IMR-90 (cell line): ENCODE measurements around the gene TESK2. TPM values are rescaled to one million over a fixed set of nuclear protein-coding genes. Genes with fewer than 3 reads are reported as not detected.

Experiments used
- ATAC-seq: fragments of 200-7000 bp; cut with Tn5 transposase; 2 replicates; pipeline ENCODE4 v1.9.1; 2020; ENCODE audit warnings: low read depth, mild to moderate bottlenecking, moderate library complexity
- BruUV-seq: library from RNA; stranded (reverse); fragments of 400-500 nt; replicated peaks from 2 replicates; lab custom pipeline; 2021; lab: Mats Ljungman, UMichigan
- CTCF ChIA-PET: fragments of 300-600 bp; formaldehyde crosslinking; extraction: SDS; loops from one replicate; lab custom pipeline; 2021; ENCODE audit warnings: antibody characterized with exemption; lab: Yijun Ruan, JAX
- POLR2A ChIA-PET: fragments of 300-600 bp; sonication (Branson Sonifier 250); formaldehyde crosslinking; loops from one replicate; lab custom pipeline; 2022; ENCODE audit warnings: antibody characterized with exemption; ENCODE audit not compliant: unreplicated experiment; lab: Charles Lee
- DNase-seq: peaks from one replicate; pipeline ENCODE4 v3.0.0; 2013
- H2AFZ ChIP-seq: replicated peaks from 2 replicates; pipeline ENCODE3; 2013; ENCODE audit warnings: low read length, mild to moderate bottlenecking; ENCODE audit not compliant: poor library complexity
- H2AK5ac ChIP-seq: 2 replicates; pipeline ENCODE4 v1.6.1; 2013; ENCODE audit warnings: low read depth, low read length, inconsistent platforms
- H2AK9ac ChIP-seq: replicated peaks from 2 replicates; pipeline ENCODE3; 2013; ENCODE audit warnings: mild to moderate bottlenecking, low read depth, low read length, moderate library complexity; ENCODE audit not compliant: poor library complexity
- H2BK120ac ChIP-seq: 2 replicates; pipeline ENCODE4 v1.6.1; 2013; ENCODE audit warnings: low read depth, low read length, inconsistent platforms
- H2BK15ac ChIP-seq: 3 replicates; pipeline ENCODE4 v1.6.1; 2013; ENCODE audit warnings: low read depth, low read length, inconsistent platforms
- H2BK20ac ChIP-seq: 2 replicates; pipeline ENCODE4 v1.6.1; 2013; ENCODE audit warnings: low read depth, mild to moderate bottlenecking, inconsistent platforms, low read length, moderate library complexity
- H2BK5ac ChIP-seq: 2 replicates; pipeline ENCODE4 v1.6.1; 2013; ENCODE audit warnings: mild to moderate bottlenecking, low read depth, low read length, inconsistent platforms; ENCODE audit not compliant: poor library complexity, severe bottlenecking
- H3K14ac ChIP-seq: replicated peaks from 2 replicates; pipeline ENCODE4 v1.6.1; 2013; ENCODE audit warnings: low read depth, low read length, inconsistent platforms
- H3K18ac ChIP-seq: 2 replicates; pipeline ENCODE4 v1.6.1; 2013; ENCODE audit warnings: low read depth, low read length, control low read depth
- H3K23ac ChIP-seq: 2 replicates; pipeline ENCODE4 v1.6.1; 2013; ENCODE audit warnings: low read depth, low read length, inconsistent platforms
- H3K27ac ChIP-seq: 2 replicates; pipeline ENCODE4 v1.5.1; 2013; ENCODE audit warnings: mild to moderate bottlenecking, control low read depth, low read length; ENCODE audit not compliant: insufficient read depth
- H3K27me3 ChIP-seq: 2 replicates; pipeline ENCODE4 v1.6.1; 2013; ENCODE audit warnings: low read length; ENCODE audit not compliant: control insufficient read depth, insufficient read depth
- H3K36me3 ChIP-seq: 2 replicates; pipeline ENCODE4 v1.6.1; 2013; ENCODE audit warnings: low read length, mixed read lengths; ENCODE audit not compliant: control insufficient read depth, insufficient read depth
- H3K4ac ChIP-seq: 2 replicates; pipeline ENCODE4 v1.6.1; 2013; ENCODE audit warnings: low read depth, low read length, inconsistent platforms
- H3K4me1 ChIP-seq: 2 replicates; pipeline ENCODE4 v1.6.1; 2013; ENCODE audit warnings: low read length, mixed read lengths; ENCODE audit not compliant: control insufficient read depth, insufficient read depth
- H3K4me2 ChIP-seq: 2 replicates; pipeline ENCODE4 v1.6.1; 2013; ENCODE audit warnings: low read depth, mild to moderate bottlenecking, control low read depth, low read length, moderate library complexity
- H3K4me3 ChIP-seq: 2 replicates; pipeline ENCODE4 v1.5.1; 2013; ENCODE audit warnings: low read depth, mild to moderate bottlenecking, control low read depth, low read length, moderate library complexity; ENCODE audit not compliant: insufficient read depth
- H3K56ac ChIP-seq: 2 replicates; pipeline ENCODE4 v1.6.1; 2013; ENCODE audit warnings: low read length, inconsistent platforms; ENCODE audit not compliant: insufficient read depth; ENCODE audit errors: extremely low read depth
- H3K79me1 ChIP-seq, 2 experiments: 2 replicates each; pipeline ENCODE4 v1.6.1; 2013; ENCODE audit warnings: low read length in 2 of 2, inconsistent platforms in 1 of 2, low read depth in 1 of 2
- H3K9ac ChIP-seq: 2 replicates; pipeline ENCODE4 v1.6.1; 2013; ENCODE audit warnings: low read depth, low read length, control low read depth
- H3K9me1 ChIP-seq: 2 replicates; pipeline ENCODE4 v1.6.1; 2013; ENCODE audit warnings: low read length, inconsistent platforms; ENCODE audit not compliant: insufficient read depth
- H3K9me3 ChIP-seq: 2 replicates; pipeline ENCODE4 v1.6.1; 2013; ENCODE audit warnings: low read length; ENCODE audit not compliant: control insufficient read depth, insufficient read depth
- H4K20me1 ChIP-seq: 2 replicates; pipeline ENCODE4 v1.6.1; 2013; ENCODE audit warnings: low read length, inconsistent platforms; ENCODE audit not compliant: insufficient read depth
- H4K5ac ChIP-seq: 2 replicates; pipeline ENCODE4 v1.6.1; 2013; ENCODE audit warnings: mild to moderate bottlenecking, low read depth, low read length, control low read depth
- H4K8ac ChIP-seq, 2 experiments: 2 replicates each; pipeline ENCODE4 v1.6.1; 2013; ENCODE audit warnings: low read depth in 2 of 2, low read length in 2 of 2, control low read depth in 1 of 2, inconsistent platforms in 1 of 2
- H4K91ac ChIP-seq: 2 replicates; pipeline ENCODE4 v1.6.1; 2013; ENCODE audit warnings: low read depth, low read length, inconsistent platforms; ENCODE audit not compliant: insufficient read depth
- BHLHE40 ChIP-seq: fragments of 150-350 bp; IDR thresholded peaks from 2 replicates; pipeline ENCODE4 v1.6.1; 2016; ENCODE audit warnings: mild to moderate bottlenecking, low read depth, low read length
- ELK1 ChIP-seq: fragments of 150-350 bp; IDR thresholded peaks from 2 replicates; pipeline ENCODE4 v1.6.1; 2016; ENCODE audit warnings: low read depth, mild to moderate bottlenecking, low read length, moderate library complexity, borderline replicate concordance
- MAZ ChIP-seq: IDR thresholded peaks from 2 replicates; pipeline ENCODE4 v1.6.1; 2012; ENCODE audit warnings: low read depth, mild to moderate bottlenecking, low read length, improper control_type of control experiment, moderate library complexity, borderline replicate concordance
- MXI1 ChIP-seq: IDR thresholded peaks from 2 replicates; pipeline ENCODE4 v1.6.1; 2012; ENCODE audit warnings: low read depth, mild to moderate bottlenecking, low read length, moderate library complexity, borderline replicate concordance
- NFE2L2 ChIP-seq: fragments of 150-350 bp; IDR thresholded peaks from 2 replicates; pipeline ENCODE4 v1.6.1; 2016; ENCODE audit warnings: low read depth, mild to moderate bottlenecking, low read length
- POLR2A ChIP-seq: IDR thresholded peaks from 2 replicates; pipeline ENCODE4 v1.6.1; 2012; ENCODE audit warnings: mild to moderate bottlenecking, low read depth, low read length
- RFX5 ChIP-seq: IDR thresholded peaks from 2 replicates; pipeline ENCODE4 v1.8.0; 2012; ENCODE audit warnings: low read depth, mild to moderate bottlenecking, low read length, moderate library complexity
- WGBS, 2 experiments: methylation state at CpG; one replicate each; pipeline versions ENCODE4 v1.1.5 to v1.1.7; 2013; ENCODE audit warnings: missing lambda C conversion rate in 2 of 2; ENCODE audit not compliant: insufficient read length in 1 of 2; ENCODE audit errors: extremely low coverage in 2 of 2; 5-methylcytosine and 5-hydroxymethylcytosine counted together
- dilution Hi-C: fragments of 300-500 bp; cut with HindIII; formaldehyde crosslinking; loops from one replicate; pipeline ENCODE4 v1.14.3; 2018; ENCODE audit warnings: low sequenced_read_pairs; ENCODE audit not compliant: unreplicated experiment
- in situ Hi-C: fragments of 300-500 bp; cut with MboI; formaldehyde crosslinking; loops from 3 replicates; pipeline ENCODE4 v1.14.3; 2019; ENCODE audit warnings: low sequenced_read_pairs, inconsistent platforms, mixed read lengths
- intact Hi-C: fragments of 100-400 bp; cut with micrococcal nuclease; formaldehyde crosslinking; loops from 2 replicates; pipeline ENCODE4 v1.10.0; 2022
- polyA plus RNA-seq, 3 experiments: library from polyadenylated mRNA; depleted of rRNA; stranded (reverse); fragments of >200 nt; gene quantifications; 2 replicates each; pipeline ENCODE4 v1.2.3, GENCODE V29; 2012; ENCODE audit warnings: low replicate concordance in 1 of 3
- total RNA-seq: library from RNA; depleted of rRNA; stranded (reverse); fragments of >200 nt; gene quantifications from 2 replicates; pipeline ENCODE4 v1.2.3, GENCODE V29; 2012
- TF ChIP-seq, protein P1 (sequence below): conservative IDR thresholded peaks from 2 replicates; pipeline ENCODE4 v1.5.1; 2012; ENCODE audit warnings: mild to moderate bottlenecking, low read depth, low read length, improper control_type of control experiment

The TESK2 gene
- total and polyA plus RNA-seq, 2 of the 4 experiments (the other 2 are of a cell fraction) = 0.90 to 1.3 TPM

GRCh38 chr1:45339789-45340558 is 151.0 kb downstream of the TESK2 start, which contains the start of the genes MUTYH and TOE1:
MUTYH (minus strand) TSS chr1:45340440; CDS start chr1:45334505, 5,935 bp downstream.
TOE1 (plus strand) TSS chr1:45340170; CDS start chr1:45340253, 83 bp downstream.
- Histone ChIP-seq H2BK15ac (peak within 1 kb of the TSS; percentile 75; the same call in 1 of the 3 replicates), H3K4me2 (peak within 1 kb of the TSS; percentile 92), H4K20me1 (no peaks in the 10 kb centered on the region; the same call in 1 of the 2 replicates), H3K23ac (peak within 1 kb of the TSS; percentile 91), H3K18ac (peak within 1 kb of the TSS; percentile 62), H2BK5ac (peak within 1 kb of the TSS; percentile 93), H3K4me1 (peaks cover 10% of the 10 kb centered on the region; the same call in 1 of the 2 replicates), H2BK20ac (no peak within 1 kb of the TSS), H2AK5ac (peak within 1 kb of the TSS; percentile 84), H3K4ac (peak within 1 kb of the TSS; percentile 87), H3K9ac (peak within 1 kb of the TSS; percentile 90), H3K9me1 (peaks cover 9% of the 10 kb centered on the region), H3K27me3 (no peaks in the 10 kb centered on the region), H3K56ac (peak within 1 kb of the TSS; percentile 95), H4K8ac (peak within 1 kb of the TSS; percentile 78 to 98), H4K5ac (peak within 1 kb of the TSS; percentile 83), H2AK9ac (peak within 1 kb of the TSS; percentile 98), H2BK120ac (peak within 1 kb of the TSS; percentile 62; the same call in 1 of the 2 replicates), H3K4me3 (peak within 1 kb of the TSS; percentile 79), H3K27ac (peak within 1 kb of the TSS; percentile 94), H3K79me1 (peaks cover 21 to 49% of the 10 kb centered on the region in 2 experiments), H2AFZ (peak within 1 kb of the TSS; percentile 100), H3K36me3 (peaks cover 30% of the 10 kb centered on the region), H3K9me3 (no peaks in the 10 kb centered on the region), H3K14ac (peak within 1 kb of the TSS; percentile 94), H4K91ac (peak within 1 kb of the TSS; percentile 91)
- in situ Hi-C loops (no loop called here), dilution Hi-C loops (no loop called here), intact Hi-C loops (loop anchor here (5.0 kb wide), 1 partner anchor 328 kb away; the partner anchor contains the start of genes HECTD3 and UROD)
- ATAC-seq = peak; percentile 95
- ChIA-PET POLR2A (interaction anchor here (1.2 kb wide), 1 partner anchor 153 kb away, joined by 3 read pairs; no protein-coding TSS in a partner anchor), CTCF (interaction anchor here (1.1 to 1.5 kb wide), 2 partner anchors 21 to 321 kb away, joined by 3 to 4 read pairs; no protein-coding TSS in a partner anchor)
- TSS peak; percentile 49 for BruUV-seq
- TF ChIP-seq RFX5 = no peak
- 0 out of 2 replicates have a peak, but pooled peaks have one; percentile 5 for TF ChIP-seq BHLHE40
- TF ChIP-seq NFE2L2 = no peak
- TF ChIP-seq MAZ = peak; percentile 1; the same call in 1 of the 2 replicates
- TF ChIP-seq, protein P1, sequence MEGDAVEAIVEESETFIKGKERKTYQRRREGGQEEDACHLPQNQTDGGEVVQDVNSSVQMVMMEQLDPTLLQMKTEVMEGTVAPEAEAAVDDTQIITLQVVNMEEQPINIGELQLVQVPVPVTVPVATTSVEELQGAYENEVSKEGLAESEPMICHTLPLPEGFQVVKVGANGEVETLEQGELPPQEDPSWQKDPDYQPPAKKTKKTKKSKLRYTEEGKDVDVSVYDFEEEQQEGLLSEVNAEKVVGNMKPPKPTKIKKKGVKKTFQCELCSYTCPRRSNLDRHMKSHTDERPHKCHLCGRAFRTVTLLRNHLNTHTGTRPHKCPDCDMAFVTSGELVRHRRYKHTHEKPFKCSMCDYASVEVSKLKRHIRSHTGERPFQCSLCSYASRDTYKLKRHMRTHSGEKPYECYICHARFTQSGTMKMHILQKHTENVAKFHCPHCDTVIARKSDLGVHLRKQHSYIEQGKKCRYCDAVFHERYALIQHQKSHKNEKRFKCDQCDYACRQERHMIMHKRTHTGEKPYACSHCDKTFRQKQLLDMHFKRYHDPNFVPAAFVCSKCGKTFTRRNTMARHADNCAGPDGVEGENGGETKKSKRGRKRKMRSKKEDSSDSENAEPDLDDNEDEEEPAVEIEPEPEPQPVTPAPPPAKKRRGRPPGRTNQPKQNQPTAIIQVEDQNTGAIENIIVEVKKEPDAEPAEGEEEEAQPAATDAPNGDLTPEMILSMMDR = 0 out of 2 replicates have a peak, but pooled peaks have one; percentile 0
- no peak for TF ChIP-seq ELK1
- peak; percentile 81 for TF ChIP-seq POLR2A
- peak; percentile 81 for TF ChIP-seq MXI1
- 1% methylated on average over 29 of the region's 70 CpGs; no CpG with 5 or more reads in 1 of the 2 experiments for WGBS, 2 experiments
- DNase-seq = peak; percentile 86
